HUES64 (cell line): ENCODE results near the gene ZNF219.

ENCODE experiments used
- H3K27ac ChIP-seq: 2 replicates; pipeline ENCODE4 v1.7.0; 2013; ENCODE audit warnings: low read depth, low read length, inconsistent platforms
- H3K27me3 ChIP-seq: 2 replicates; pipeline ENCODE4 v1.6.1; 2013; ENCODE audit warnings: mild to moderate bottlenecking, low read length; ENCODE audit not compliant: insufficient read depth
- H3K36me3 ChIP-seq: 2 replicates; pipeline ENCODE4 v1.6.1; 2013; ENCODE audit warnings: mild to moderate bottlenecking, low read length; ENCODE audit not compliant: insufficient read depth
- H3K4me1 ChIP-seq: 2 replicates; pipeline ENCODE4 v1.6.1; 2013; ENCODE audit warnings: mild to moderate bottlenecking, low read length, moderate library complexity; ENCODE audit not compliant: insufficient read depth
- H3K4me3 ChIP-seq: 2 replicates; pipeline ENCODE4 v1.5.1; 2013; ENCODE audit warnings: mild to moderate bottlenecking, low read length, moderate library complexity
- H3K9ac ChIP-seq: 2 replicates; pipeline ENCODE4 v1.6.1; 2013; ENCODE audit warnings: mild to moderate bottlenecking, low read depth, low read length
- H3K9me3 ChIP-seq: 2 replicates; pipeline ENCODE4 v1.6.1; 2013; ENCODE audit warnings: low read depth, low read length; ENCODE audit not compliant: insufficient read depth
- WGBS: fragments of 150-250, 120-280 bp; methylation state at CpG from one replicate; pipeline ENCODE4 v1.1.7; 2013; ENCODE audit warnings: missing lambda C conversion rate; 5-methylcytosine and 5-hydroxymethylcytosine counted together

The ZNF219 gene

GRCh38 chr14:21072031-21072473, 26.4 kb downstream of the ZNF219 start:
- peaks cover 14% of the 10 kb centered on the region for H3K4me1 ChIP-seq
- H3K36me3 ChIP-seq, result peaks cover 47% of the 10 kb centered on the region
- no peaks in the 10 kb centered on the region for H3K9me3 ChIP-seq
- peak overlapping the region; percentile 37; the same call in 1 of the 2 replicates for H3K9ac ChIP-seq
- peak overlapping the region; percentile 80 for H3K4me3 ChIP-seq
- H3K27ac ChIP-seq, result peak overlapping the region; percentile 90
- H3K27me3 ChIP-seq, result peaks cover 16% of the 10 kb centered on the region
- WGBS, result 27% methylated on average over 4 of the region's 4 CpGs

- peak overlapping the region; percentile 90 for H3K27ac ChIP-seq
- peak overlapping the region; percentile 80 for H3K4me3 ChIP-seq
- peak overlapping the region; percentile 69 for H3K9ac ChIP-seq
- peaks cover 14% of the 10 kb centered on the region for H3K4me1 ChIP-seq
- H3K36me3 ChIP-seq, result peaks cover 41% of the 10 kb centered on the region
- WGBS, result under 1% methylated on average over 37 of the region's 37 CpGs
- H3K27me3 ChIP-seq, result peaks cover 17% of the 10 kb centered on the region
- H3K9me3 ChIP-seq, result no peaks in the 10 kb centered on the region
Measured at GRCh38 chr14:21071225-21072030, 27.0 kb downstream of the ZNF219 start.

DNA sequence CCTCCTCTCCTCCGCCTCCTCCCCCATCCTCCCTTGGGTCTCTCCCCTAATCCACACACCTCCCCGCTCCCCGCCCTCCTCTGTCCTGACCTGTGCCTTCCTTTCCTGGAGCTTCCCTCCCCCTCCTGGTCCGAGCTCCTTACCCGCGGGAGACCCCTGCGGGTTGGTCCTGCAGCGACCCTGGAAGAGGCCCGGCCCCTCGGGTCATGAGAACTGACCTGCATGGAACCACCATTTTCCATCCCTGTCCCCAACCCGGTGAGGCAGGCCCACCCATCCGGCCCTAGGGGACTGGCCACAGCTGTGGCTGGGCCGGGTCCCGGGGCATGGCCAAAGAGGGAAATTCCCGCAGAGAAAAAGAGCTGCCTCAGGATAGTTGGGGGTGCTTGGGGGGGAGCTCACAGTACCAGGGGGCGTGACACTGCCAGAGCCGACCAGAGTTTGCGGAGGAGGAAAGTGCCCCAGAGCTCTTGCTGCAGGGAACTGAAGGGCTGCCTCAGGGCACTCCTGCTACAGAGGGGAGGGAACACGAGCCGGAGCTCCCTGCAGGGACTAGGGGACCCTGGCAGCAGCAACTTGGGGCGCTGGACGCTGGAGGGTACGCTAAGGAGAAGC, 27.7 kb downstream of the ZNF219 start:
- Histone ChIP-seq H3K4me1 (peaks cover 14% of the 10 kb centered on the region), H3K36me3 (peaks cover 34% of the 10 kb centered on the region), H3K27me3 (peaks cover 17% of the 10 kb centered on the region), H3K27ac (peak overlapping the region; percentile 90), H3K4me3 (peak overlapping the region; percentile 80), H3K9me3 (no peaks in the 10 kb centered on the region), H3K9ac (peak overlapping the region; percentile 69)
- under 1% methylated on average over 23 of the region's 23 CpGs for WGBS

- Histone ChIP-seq H3K4me3 (peak within 1 kb of the TSS; percentile 80), H3K27ac (peak within 1 kb of the TSS; percentile 90), H3K9me3 (no peaks in the 10 kb centered on the region), H3K27me3 (peaks cover 17% of the 10 kb centered on the region), H3K4me1 (peaks cover 14% of the 10 kb centered on the region), H3K36me3 (peaks cover 28% of the 10 kb centered on the region), H3K9ac (peak within 1 kb of the TSS; percentile 76)
- under 1% methylated on average over 63 of the region's 63 CpGs for WGBS
Measured at GRCh38 chr14:21070083-21070609, 28.3 kb downstream of the ZNF219 start, which contains the start of gene ARHGEF40. TSS of gene ARHGEF40 (plus strand) at chr14:21070304. CDS start at chr14:21070397, 93 bp downstream.

GRCh38 chr14:21069388-21070082, 28.9 kb downstream of the ZNF219 start:
- Histone ChIP-seq H3K4me1 (peaks cover 14% of the 10 kb centered on the region), H3K27ac (peak overlapping the region; percentile 81), H3K9me3 (no peaks in the 10 kb centered on the region), H3K27me3 (peaks cover 17% of the 10 kb centered on the region), H3K36me3 (peaks cover 22% of the 10 kb centered on the region), H3K9ac (peak overlapping the region; percentile 76), H3K4me3 (peak overlapping the region; percentile 80)
- under 1% methylated on average over 38 of the region's 40 CpGs for WGBS

DNA sequence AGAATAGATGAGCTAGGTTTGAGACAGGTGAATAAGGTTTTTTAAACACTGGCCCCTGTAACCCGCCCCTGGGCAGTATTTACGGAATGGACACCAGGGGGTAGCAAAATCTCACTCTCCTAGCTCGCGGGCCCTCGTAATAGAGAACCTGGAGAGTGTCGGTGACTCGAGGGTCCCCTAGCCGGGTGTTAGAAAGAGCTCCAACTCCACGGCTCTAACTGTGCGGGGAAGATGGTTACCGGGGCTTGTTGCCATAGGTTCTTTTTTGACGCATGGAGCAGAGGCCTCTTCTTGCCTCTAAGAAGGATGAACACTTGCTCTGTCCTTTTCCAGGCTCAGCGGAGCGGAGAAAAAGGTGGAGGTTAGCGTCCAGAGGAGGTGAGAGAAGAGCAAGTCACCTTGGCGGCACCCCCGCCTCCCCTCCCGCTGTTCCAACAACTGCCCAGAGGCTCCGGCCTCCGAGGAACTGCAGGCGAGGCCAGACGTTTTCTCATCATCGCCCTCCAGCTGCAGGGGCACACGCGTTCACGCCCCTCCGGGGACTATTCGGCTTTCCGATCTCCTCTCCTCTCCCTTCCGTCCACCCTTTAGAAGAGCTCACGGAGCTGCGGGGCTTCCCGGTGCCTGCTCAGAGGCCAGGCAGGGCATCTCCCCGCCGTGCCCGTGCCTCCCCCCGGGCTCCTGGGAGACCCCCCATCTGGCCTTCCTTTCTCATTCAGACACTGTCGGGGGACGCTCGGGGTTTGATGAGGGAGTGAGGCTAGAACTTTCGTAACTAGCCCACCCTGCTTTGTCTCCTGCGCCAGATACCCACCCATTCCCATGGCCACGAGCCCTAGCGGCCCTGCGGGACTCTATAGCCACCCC, 29.7 kb downstream of the ZNF219 start:
- Histone ChIP-seq H3K4me1 (peaks cover 16% of the 10 kb centered on the region), H3K9me3 (no peaks in the 10 kb centered on the region), H3K27me3 (peaks cover 17% of the 10 kb centered on the region), H3K4me3 (peak overlapping the region; percentile 80), H3K27ac (peak overlapping the region; percentile 52), H3K36me3 (peaks cover 15% of the 10 kb centered on the region), H3K9ac (peak overlapping the region; percentile 76)
- WGBS, result under 1% methylated on average over 45 of the region's 45 CpGs

GRCh38 chr14:21066882-21067502, 31.5 kb downstream of the ZNF219 start:
- Histone ChIP-seq H3K4me3 (no peak overlapping the region), H3K27me3 (peaks cover 17% of the 10 kb centered on the region), H3K9me3 (no peaks in the 10 kb centered on the region), H3K9ac (no peak overlapping the region), H3K36me3 (no peaks in the 10 kb centered on the region), H3K27ac (no peak overlapping the region), H3K4me1 (peaks cover 13% of the 10 kb centered on the region)
- WGBS, result 84% methylated on average over 5 of the region's 7 CpGs

GRCh38 chr14:21063479-21063878, 35.0 kb downstream of the ZNF219 start:
- Histone ChIP-seq H3K36me3 (no peaks in the 10 kb centered on the region), H3K27ac (no peak overlapping the region), H3K27me3 (peaks cover 12% of the 10 kb centered on the region), H3K9me3 (no peaks in the 10 kb centered on the region), H3K4me1 (peaks cover 10% of the 10 kb centered on the region), H3K4me3 (no peak overlapping the region), H3K9ac (no peak overlapping the region)
- 62% methylated on average over 3 of the region's 3 CpGs for WGBS

DNA sequence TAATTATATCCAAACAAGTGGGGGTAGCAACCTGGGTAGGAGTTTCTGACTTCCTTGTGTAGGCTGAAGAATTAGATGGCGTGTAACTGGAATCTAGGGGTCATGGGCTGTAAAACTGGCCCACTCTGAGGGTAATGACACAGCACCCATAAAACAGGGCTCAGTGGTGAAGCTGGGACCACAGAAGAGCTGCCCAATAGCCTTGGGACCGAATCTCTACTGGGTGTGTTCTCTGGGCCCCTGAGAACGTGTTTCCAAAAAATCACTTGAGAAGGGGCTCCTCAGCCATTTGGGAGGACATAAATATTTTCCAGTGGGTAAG, 37.1 kb downstream of the ZNF219 start:
- H3K27ac ChIP-seq, result no peak overlapping the region
- no peak overlapping the region for H3K9ac ChIP-seq
- no peaks in the 10 kb centered on the region for H3K9me3 ChIP-seq
- H3K36me3 ChIP-seq, result no peaks in the 10 kb centered on the region
- no peaks in the 10 kb centered on the region for H3K27me3 ChIP-seq
- H3K4me3 ChIP-seq, result no peak overlapping the region
- peaks cover 10% of the 10 kb centered on the region for H3K4me1 ChIP-seq
- 88% methylated on average over 3 of the region's 3 CpGs for WGBS
